Ectodermal cell (in vitro differentiated cells): ENCODE data around the gene TASOR2.

ENCODE experiments used
- H3K27ac ChIP-seq: 2 replicates; pipeline ENCODE4 v1.7.0; 2013; ENCODE audit warnings: mild to moderate bottlenecking, low read depth, low read length; ENCODE audit not compliant: insufficient read depth, poor library complexity, severe bottlenecking
- H3K27me3 ChIP-seq: 2 replicates; pipeline ENCODE4 v1.7.0; 2013; ENCODE audit warnings: mild to moderate bottlenecking, low read length; ENCODE audit not compliant: insufficient read depth, control insufficient read depth, poor library complexity, severe bottlenecking
- H3K36me3 ChIP-seq: one replicate; pipeline ENCODE4 v1.7.0; 2013; ENCODE audit warnings: low read length; ENCODE audit not compliant: control insufficient read depth, insufficient read depth
- H3K4me1 ChIP-seq: one replicate; pipeline ENCODE4 v1.7.0; 2013; ENCODE audit warnings: low read length; ENCODE audit not compliant: control insufficient read depth, insufficient read depth
- H3K4me3 ChIP-seq: 2 replicates; pipeline ENCODE4 v1.7.0; 2013; ENCODE audit warnings: low read depth, low read length, control low read depth; ENCODE audit not compliant: insufficient read depth
- H3K9me3 ChIP-seq: 2 replicates; pipeline ENCODE4 v1.7.0; 2013; ENCODE audit warnings: mild to moderate bottlenecking, low read length, moderate library complexity; ENCODE audit not compliant: control insufficient read depth
- whole genome bisulfite sequencing, 2 experiments: methylation state at CpG; one replicate each; pipeline ENCODE4 v1.1.7; 2013; ENCODE audit warnings: missing lambda C conversion rate in 2 of 2; 5-methylcytosine and 5-hydroxymethylcytosine counted together

TASOR2 gene

DNA sequence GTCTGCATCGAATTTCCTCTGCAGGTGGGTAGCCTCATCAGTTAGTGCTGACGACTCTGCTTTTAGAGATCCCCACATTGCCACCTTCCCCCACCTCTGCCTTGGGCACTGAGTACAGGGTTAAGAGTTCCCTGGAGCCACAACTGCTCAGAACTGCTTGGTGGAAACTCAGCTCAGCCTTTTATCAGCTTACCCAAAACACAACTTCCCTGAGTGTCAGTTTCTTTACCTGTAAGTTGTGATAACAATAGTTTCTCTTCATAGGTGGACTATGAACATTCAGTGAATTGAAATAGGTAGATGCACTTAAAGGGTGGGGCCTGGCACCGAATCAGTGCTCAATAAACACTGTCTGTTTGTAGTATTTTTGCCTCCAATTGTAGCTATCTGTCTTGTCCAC, 29.5 kb upstream of the TASOR2 start:
- Histone ChIP-seq H3K27me3 (no peaks in the 10 kb centered on the region), H3K27ac (no peak overlapping the region), H3K36me3 (no peaks in the 10 kb centered on the region), H3K4me3 (no peak overlapping the region), H3K9me3 (no peaks in the 10 kb centered on the region), H3K4me1 (peaks cover 16% of the 10 kb centered on the region)
- WGBS, 2 experiments = 74 to 86% methylated on average over 3 of the region's 3 CpGs

DNA sequence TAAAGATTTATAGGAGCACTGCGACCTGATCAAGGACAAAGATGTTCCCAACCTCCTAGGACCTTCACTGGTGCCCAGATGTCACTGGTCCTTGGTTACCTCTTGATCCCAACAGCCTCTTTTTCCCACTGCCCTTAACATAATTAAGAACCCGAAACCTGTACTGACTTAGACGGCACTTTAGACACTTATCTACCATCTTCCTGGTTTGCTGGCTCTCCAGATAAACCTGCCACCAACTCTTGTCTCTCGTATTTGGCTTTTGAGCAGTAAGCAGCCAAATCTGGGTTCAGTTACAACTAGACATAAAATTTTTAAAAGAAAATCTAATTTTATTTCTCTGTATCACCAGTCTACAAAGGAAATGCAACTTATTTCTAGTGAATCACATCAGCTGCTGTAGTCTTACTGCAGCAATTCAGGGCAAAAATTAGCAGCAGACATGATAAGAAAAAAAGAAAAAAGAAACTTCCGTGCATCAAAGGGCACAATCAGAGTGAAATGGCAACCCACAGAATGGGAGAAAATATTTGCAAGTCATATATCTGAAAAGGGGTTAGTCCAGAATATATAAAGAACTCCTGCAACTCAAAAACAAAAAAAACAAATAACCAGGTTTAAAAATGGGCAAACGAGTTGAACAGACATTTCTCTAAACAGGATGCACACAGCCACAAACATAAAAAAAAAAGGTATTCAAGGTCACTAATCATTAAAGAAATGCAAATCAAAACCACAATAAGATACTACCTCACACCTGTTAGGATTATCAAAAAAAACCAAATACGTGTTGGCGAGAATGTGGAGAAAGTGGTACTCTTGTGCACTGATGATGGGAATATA, 27.7 kb upstream of the TASOR2 start:
- H3K36me3 ChIP-seq = no peaks in the 10 kb centered on the region
- no peaks in the 10 kb centered on the region for H3K9me3 ChIP-seq
- peaks cover 18% of the 10 kb centered on the region for H3K4me1 ChIP-seq
- H3K4me3 ChIP-seq = no peak overlapping the region
- WGBS, 2 experiments = 93 to 94% methylated on average over 7 to 8 of the region's 8 CpGs
- H3K27me3 ChIP-seq = no peaks in the 10 kb centered on the region
- H3K27ac ChIP-seq = no peak overlapping the region

- Histone ChIP-seq H3K9me3 (no peaks in the 10 kb centered on the region), H3K4me1 (peaks cover 24% of the 10 kb centered on the region), H3K27me3 (no peaks in the 10 kb centered on the region), H3K27ac (no peak overlapping the region), H3K36me3 (no peaks in the 10 kb centered on the region), H3K4me3 (no peak overlapping the region)
- 41 to 45% methylated on average over 19 to 20 of the region's 20 CpGs for WGBS, 2 experiments
These were observed 25.6 kb upstream of the TASOR2 start for GRCh38 chr10:5658871-5659618.

DNA sequence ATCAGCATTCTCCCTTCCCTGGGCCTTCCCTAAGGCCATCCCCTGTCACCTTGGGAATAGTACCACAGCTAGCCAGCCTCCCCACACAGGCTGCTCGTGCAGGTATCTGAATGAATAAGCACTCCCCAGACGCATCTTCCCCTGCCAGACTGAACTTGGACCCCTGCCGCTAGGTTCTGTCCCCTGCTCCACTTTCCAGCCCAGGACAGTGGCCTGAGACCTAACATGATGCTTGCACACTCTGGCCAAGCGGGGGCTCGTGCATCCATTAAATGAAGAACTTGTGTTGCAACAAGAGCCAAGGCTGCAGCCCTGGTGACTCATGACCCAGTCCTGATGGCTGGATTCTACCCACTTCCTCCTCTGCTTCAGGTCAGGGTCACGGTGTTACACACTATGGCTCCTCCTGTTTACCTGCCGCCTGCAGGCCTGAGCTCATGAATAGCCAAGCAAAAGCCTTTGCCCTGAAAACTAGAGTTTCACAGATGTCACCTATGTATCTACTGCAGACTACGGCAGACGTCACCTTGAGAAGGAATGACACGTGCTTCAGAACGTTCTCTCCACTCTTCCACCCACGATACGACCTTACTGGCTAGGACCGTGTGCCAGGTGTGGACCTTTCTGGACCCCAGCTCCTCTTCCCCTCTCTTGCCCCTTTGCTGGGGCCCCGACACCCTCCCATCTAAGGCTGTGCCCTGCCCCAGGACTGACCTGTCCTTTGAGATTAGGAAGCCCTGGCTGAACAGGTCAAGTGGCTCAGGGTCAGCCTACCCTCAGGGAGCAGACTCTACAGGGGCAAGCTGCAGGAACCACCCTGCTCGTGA, 24.7 kb upstream of the TASOR2 start:
- Histone ChIP-seq H3K4me3 (no peak overlapping the region), H3K36me3 (no peaks in the 10 kb centered on the region), H3K27ac (no peak overlapping the region), H3K9me3 (no peaks in the 10 kb centered on the region), H3K4me1 (peaks cover 24% of the 10 kb centered on the region), H3K27me3 (no peaks in the 10 kb centered on the region)
- 72 to 73% methylated on average over 16 of the region's 16 CpGs for WGBS, 2 experiments

GRCh38 chr10:5661043-5661442, 23.6 kb upstream of the TASOR2 start:
- Histone ChIP-seq H3K36me3 (no peaks in the 10 kb centered on the region), H3K4me1 (peaks cover 24% of the 10 kb centered on the region), H3K27me3 (peaks cover 7% of the 10 kb centered on the region), H3K9me3 (no peaks in the 10 kb centered on the region), H3K4me3 (no peak overlapping the region), H3K27ac (no peak overlapping the region)
- WGBS, 2 experiments = 85 to 87% methylated on average over 6 of the region's 6 CpGs

DNA sequence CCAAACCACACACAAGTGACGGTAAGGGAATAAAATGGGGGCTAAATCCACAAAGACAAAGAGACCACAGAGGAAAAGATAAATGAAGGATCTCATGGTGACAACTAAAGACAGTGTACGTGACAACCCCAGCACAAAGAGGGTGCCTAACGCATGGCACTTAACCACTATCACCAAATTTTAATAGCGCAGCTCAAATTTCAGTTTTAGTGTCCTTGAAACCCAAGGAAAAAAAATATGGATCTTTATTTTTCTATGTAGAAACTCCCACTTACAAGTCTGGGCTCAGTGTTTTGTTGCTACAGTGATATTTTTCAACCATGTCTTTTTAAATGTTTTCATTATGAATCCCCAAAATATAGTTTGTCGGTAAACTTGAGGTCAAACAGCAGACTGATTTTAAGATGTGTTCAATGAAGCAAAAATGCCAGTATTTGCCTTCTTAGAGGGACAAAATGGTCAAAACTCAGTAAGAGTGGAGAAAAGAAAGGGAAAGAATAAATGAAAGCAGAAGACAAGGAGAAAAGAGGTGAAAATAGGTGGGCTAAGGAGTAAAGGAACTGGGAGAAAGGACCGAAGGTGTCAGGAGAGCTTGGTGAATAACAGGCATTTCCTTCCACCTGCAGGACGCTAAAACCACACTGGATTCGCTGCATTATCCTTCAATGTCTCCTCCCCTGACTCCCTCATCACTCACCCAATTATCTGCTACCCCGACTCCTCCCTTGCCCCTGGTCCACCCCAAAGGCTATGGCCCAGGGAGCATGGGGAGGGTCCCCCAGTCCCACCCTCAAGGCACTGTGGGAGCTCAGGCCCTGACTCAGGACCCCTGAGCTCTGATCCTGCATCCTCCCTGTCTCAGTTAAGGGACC, 21.7 kb upstream of the TASOR2 start:
- Histone ChIP-seq H3K27me3 (peaks cover 23% of the 10 kb centered on the region), H3K4me1 (peaks cover 24% of the 10 kb centered on the region), H3K27ac (no peak overlapping the region), H3K4me3 (no peak overlapping the region), H3K36me3 (no peaks in the 10 kb centered on the region), H3K9me3 (no peaks in the 10 kb centered on the region)
- WGBS, 2 experiments = 80 to 84% methylated on average over 9 of the region's 9 CpGs

DNA sequence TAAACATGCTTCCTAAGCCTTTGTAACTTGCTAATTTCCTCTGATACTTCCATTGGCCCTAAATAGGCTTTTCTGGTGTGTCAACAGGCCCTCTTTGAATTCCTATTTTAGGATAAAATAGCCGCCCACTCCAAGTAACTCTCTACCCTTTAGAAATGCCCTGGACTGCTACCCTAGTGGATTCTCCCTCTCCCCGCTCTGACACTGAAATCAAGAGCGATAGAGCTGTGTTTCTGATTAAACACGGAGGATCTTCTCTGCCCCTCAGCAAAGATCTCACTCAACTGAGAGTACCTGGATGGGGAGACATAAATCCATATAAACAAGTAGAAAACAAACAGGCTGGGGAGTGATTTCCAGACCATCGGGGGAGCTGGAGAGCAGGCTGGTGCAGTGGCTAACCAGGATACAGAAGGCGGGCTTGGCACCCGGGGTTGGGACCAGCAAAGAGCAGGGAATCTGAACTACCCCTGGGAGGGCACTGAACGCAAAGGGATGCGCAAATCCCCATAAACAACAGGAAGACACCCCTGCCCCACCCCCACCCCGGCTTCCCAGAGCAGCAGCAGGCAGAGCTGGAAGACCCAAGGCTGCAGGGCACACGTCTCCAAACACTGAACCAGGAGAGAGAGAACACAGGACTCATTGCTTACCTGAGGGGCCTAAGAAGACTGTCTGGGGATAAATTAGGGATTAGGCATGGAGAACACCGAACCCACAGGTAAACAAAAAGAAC, 20.8 kb upstream of the TASOR2 start:
- Histone ChIP-seq H3K4me3 (no peak overlapping the region), H3K27me3 (peaks cover 32% of the 10 kb centered on the region), H3K36me3 (no peaks in the 10 kb centered on the region), H3K27ac (no peak overlapping the region), H3K4me1 (peaks cover 21% of the 10 kb centered on the region), H3K9me3 (no peaks in the 10 kb centered on the region)
- 50 to 51% methylated on average over 12 of the region's 12 CpGs for WGBS, 2 experiments

DNA sequence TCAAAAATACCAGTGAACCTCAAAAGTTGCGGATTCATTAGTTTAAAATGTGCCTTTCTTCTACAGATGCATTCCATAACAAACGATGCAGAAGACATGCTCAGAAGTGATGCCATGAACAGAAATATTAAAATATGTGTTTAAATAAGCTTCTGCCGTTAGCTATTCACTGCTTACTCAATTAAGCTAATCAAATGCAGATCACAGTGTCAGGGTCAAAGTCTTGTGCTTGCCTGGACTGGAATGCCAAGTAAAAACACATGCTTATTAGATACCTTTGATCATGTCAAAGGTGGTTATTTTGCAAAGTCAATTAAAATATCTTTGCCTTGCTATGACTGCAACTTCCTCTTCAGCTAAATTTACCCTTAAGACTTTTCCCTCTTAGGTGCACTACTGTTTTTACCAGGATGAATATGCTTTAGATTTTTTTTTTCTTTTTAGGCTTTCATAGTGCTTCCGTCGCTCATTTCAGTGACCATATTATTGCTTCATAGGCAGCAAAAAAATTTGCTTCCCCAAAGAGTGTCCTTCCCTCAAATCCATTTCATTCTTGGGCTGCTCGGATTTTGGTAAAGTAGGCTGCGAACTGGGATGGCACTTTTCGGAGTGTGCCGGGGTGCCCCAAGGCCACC, 19.1 kb upstream of the TASOR2 start:
- Histone ChIP-seq H3K4me1 (peaks cover 6% of the 10 kb centered on the region), H3K9me3 (no peaks in the 10 kb centered on the region), H3K27me3 (peaks cover 35% of the 10 kb centered on the region), H3K36me3 (no peaks in the 10 kb centered on the region), H3K27ac (no peak overlapping the region), H3K4me3 (peak overlapping the region; percentile 86)
- 45% methylated on average over 9 of the region's 9 CpGs for WGBS, 2 experiments
